Measurements from ENCODE around the gene ZNHIT3.
A peak's percentile ranks its signal among the peaks of the same experiment; 100 is the strongest.

DNA sequence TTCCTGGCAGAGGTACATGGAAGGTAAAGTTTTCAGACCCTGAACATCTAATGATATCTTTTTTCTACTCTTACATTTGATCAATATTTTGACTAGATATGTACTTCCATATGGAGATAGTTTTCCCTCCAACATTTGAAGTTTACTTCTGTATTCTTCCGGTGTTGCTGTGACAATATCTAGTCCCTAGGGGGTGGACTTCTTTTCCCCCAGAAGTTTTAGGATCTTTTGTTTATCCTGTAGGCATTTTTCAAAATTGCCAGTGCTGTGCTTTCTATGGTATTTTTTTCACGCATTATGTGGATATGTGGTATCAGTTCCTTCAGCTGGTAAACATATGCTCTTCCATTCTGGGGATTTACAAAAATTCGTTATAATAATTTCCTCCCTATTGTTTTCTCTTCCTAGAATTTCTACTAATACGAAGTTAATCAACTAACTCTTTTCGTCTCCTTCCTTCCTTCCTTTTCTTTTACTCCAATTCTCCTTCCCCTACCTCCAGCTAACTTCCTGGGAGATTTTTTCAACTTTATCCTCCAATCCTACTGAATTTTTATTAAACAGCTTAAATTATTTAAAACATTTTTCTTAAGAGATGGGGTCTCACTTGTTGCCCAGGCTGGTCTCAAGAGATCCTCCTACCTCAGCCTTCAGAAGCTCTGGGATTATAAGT is 26.1 kb upstream of the ZNHIT3 start:
- TF ChIP-seq, protein P1, sequence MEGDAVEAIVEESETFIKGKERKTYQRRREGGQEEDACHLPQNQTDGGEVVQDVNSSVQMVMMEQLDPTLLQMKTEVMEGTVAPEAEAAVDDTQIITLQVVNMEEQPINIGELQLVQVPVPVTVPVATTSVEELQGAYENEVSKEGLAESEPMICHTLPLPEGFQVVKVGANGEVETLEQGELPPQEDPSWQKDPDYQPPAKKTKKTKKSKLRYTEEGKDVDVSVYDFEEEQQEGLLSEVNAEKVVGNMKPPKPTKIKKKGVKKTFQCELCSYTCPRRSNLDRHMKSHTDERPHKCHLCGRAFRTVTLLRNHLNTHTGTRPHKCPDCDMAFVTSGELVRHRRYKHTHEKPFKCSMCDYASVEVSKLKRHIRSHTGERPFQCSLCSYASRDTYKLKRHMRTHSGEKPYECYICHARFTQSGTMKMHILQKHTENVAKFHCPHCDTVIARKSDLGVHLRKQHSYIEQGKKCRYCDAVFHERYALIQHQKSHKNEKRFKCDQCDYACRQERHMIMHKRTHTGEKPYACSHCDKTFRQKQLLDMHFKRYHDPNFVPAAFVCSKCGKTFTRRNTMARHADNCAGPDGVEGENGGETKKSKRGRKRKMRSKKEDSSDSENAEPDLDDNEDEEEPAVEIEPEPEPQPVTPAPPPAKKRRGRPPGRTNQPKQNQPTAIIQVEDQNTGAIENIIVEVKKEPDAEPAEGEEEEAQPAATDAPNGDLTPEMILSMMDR (conservative IDR thresholded peaks at IDR 0.05; ENCODE audit: low read length): peak; percentile 30; the same call in 1 of the 2 replicates
- no peak for TF ChIP-seq EZH2phosphoT487 (IDR thresholded peaks at IDR 0.05; ENCODE audit: borderline replicate concordance)
